Left lung (tissue), 10 donors: ENCODE results near the gene TRIM9. TPM values are rescaled to one million over a fixed set of nuclear protein-coding genes. Genes with fewer than 3 reads are reported as not detected.

Experiments used
- ATAC-seq: fragments of 200-7000 bp; cut with Tn5 transposase; one replicate; pipeline ENCODE4 v1.9.1; 2020; ENCODE audit warnings: moderate library complexity
- DNase-seq, 4 donors: peaks; one replicate each; pipeline ENCODE4 v3.0.0-alpha.2; 2013 to 2020
- H3K27ac ChIP-seq, 2 donors: fragments of 200-600 bp; sonication (generic) in 1 of 2; one replicate each; pipeline versions ENCODE4 v1.5.0 to v1.8.0; 2020 to 2021
- H3K27me3 ChIP-seq, 2 donors: fragments of 200-600 bp; sonication (generic) in 1 of 2; one replicate each; pipeline versions ENCODE4 v1.5.0 to v1.8.0; 2020 to 2021
- H3K36me3 ChIP-seq, 2 donors: fragments of 200-600 bp; sonication (generic) in 1 of 2; one replicate each; pipeline versions ENCODE4 v1.5.0 to v1.8.0; 2020 to 2021
- H3K4me1 ChIP-seq, 2 donors: fragments of 200-600 bp; one replicate each; pipeline ENCODE4 v1.8.0; 2021
- H3K4me3 ChIP-seq, 2 donors: fragments of 200-600 bp; sonication (generic) in 1 of 2; one replicate each; pipeline versions ENCODE4 v1.5.0 to v1.8.0; 2020 to 2021; ENCODE audit warnings: mild to moderate bottlenecking in 1 of 2
- H3K9me3 ChIP-seq, 2 donors: fragments of 200-600 bp; sonication (generic) in 1 of 2; one replicate each; pipeline versions ENCODE4 v1.5.0 to v1.8.0; 2020 to 2021
- intact Hi-C, 2 donors: fragments of 100-400 bp; cut with DNase I; formaldehyde crosslinking; loops; one replicate each; pipeline versions ENCODE4 v1.11.2 to v1.14.2; 2022
- polyA plus RNA-seq, 6 donors: library from polyadenylated mRNA; unstranded; fragments of 120-200 nt; gene quantifications; one replicate each; pipeline ENCODE4 v1.2.1, GENCODE V29; 2013; ENCODE audit not compliant: insufficient read length in 6 of 6
- total RNA-seq, 2 donors: library from RNA; stranded (reverse); fragmentation: NEBNext Ultra II Directional; extraction: Animal tissue kit (Norgen Biotek cat#: 25700); gene quantifications; one replicate each; pipeline ENCODE4 v1.2.1, GENCODE V29; 2021
- TF ChIP-seq, protein P1 (sequence below), 2 donors: fragments of 200-600 bp; sonication (generic) in 1 of 2; IDR thresholded peaks; one replicate each; pipeline versions ENCODE4 v1.5.0 to v1.8.0; 2021; ENCODE audit warnings: antibody characterized with exemption in 2 of 2
- donor health status: DM: no; HTN: yes; CAD: no.
- donor health status: DM: no; HTN: no; CAD: no.

The TRIM9 gene
- total and polyA plus RNA-seq, 8 donors, result 0.47 to 1.4 (median 1.0) TPM

DNA sequence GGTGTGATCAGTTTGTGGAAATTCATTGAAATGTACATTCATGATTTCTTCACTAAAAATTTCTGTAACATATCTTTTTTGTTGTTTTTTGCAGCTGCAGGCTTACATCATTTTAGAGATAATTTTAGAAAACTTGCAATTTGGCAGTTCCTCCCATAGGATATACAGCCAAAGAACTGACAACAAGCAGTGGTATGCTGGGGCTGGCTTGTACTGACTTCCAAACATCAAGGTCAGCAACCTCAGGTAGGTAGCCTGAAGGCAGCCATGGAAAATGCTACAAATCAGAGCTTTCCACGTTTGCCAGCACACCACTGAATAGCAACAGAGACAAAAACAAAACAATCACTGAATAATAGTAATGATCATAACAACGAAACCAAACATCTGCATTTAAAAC is 21.2 kb downstream of the TRIM9 start:
- peak in 2 of 4 donors; percentile 53 to 71 for DNase-seq
- no peak overlapping the region for H3K4me3 ChIP-seq
- H3K4me1 ChIP-seq, result peaks cover 0 to 2% of the 10 kb centered on the region in 2 donors
- ATAC-seq, result peak; percentile 36
- intact Hi-C loops, result no loop called here
- no peak overlapping the region for H3K27ac ChIP-seq
- H3K9me3 ChIP-seq, result peaks cover 0 to 6% of the 10 kb centered on the region in 2 donors
- H3K27me3 ChIP-seq, result no peaks in the 10 kb centered on the region
- TF ChIP-seq, protein P1, sequence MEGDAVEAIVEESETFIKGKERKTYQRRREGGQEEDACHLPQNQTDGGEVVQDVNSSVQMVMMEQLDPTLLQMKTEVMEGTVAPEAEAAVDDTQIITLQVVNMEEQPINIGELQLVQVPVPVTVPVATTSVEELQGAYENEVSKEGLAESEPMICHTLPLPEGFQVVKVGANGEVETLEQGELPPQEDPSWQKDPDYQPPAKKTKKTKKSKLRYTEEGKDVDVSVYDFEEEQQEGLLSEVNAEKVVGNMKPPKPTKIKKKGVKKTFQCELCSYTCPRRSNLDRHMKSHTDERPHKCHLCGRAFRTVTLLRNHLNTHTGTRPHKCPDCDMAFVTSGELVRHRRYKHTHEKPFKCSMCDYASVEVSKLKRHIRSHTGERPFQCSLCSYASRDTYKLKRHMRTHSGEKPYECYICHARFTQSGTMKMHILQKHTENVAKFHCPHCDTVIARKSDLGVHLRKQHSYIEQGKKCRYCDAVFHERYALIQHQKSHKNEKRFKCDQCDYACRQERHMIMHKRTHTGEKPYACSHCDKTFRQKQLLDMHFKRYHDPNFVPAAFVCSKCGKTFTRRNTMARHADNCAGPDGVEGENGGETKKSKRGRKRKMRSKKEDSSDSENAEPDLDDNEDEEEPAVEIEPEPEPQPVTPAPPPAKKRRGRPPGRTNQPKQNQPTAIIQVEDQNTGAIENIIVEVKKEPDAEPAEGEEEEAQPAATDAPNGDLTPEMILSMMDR (IDR thresholded peaks at IDR 0.05), result no peak
- no peaks in the 10 kb centered on the region for H3K36me3 ChIP-seq

DNA sequence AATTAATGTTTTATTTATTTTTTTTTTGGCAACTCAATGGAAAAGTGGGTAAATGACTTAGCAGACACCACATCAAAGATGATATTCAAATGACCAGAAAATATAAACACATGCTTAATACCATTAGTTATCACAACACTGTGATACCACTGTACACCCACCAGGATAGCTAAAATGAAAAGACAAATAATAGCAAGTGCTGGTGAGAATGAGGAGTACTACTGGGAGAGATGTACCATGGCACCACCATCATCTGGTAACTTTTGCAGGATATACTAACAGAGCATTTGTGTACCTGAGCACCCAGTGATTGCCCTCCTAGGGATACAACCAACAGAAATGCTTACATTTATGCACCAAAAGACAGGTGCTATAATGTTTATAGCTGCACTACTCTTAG is 21.9 kb downstream of the TRIM9 start:
- Histone ChIP-seq H3K36me3 (no peaks in the 10 kb centered on the region), H3K27ac (no peak overlapping the region), H3K4me3 (no peak overlapping the region)

DNA sequence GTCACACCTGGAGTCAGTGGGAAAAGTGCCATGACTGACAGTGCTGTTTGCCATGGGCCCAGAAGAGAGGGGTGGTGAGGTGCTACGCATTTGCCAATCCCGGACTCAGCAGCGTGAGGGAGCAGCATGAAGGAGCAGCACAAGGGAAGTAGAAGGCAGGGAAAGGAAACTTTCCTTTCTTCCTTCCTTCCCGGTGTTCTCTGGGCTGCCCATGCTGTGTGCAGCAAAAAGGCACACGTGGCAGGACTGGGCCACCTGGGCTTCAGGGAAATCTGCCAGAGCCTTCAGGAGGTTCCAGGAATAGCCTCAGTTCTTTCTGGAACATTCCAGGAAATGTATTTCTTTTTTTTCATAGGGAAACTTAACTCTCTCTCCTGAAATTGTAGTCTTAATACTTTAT is 23.0 kb downstream of the TRIM9 start:
- intact Hi-C loops, result no loop called here
- H3K27me3 ChIP-seq, result no peaks in the 10 kb centered on the region
- peaks cover 0 to 6% of the 10 kb centered on the region in 2 donors for H3K9me3 ChIP-seq
- ATAC-seq (no peak), DNase-seq (no peak)
- TF ChIP-seq, protein P1 (IDR thresholded peaks at IDR 0.05), result no peak
- no peak overlapping the region for H3K27ac ChIP-seq
- H3K36me3 ChIP-seq, result no peaks in the 10 kb centered on the region
- no peak overlapping the region for H3K4me3 ChIP-seq
- H3K4me1 ChIP-seq, result no peaks in the 10 kb centered on the region

More for the DNA sequence above, 21.9 kb downstream of the TRIM9 start:
- ATAC-seq (no peak), DNase-seq (no peak)
- intact Hi-C loops, result no loop called here
- Histone ChIP-seq H3K4me1 (no peaks in the 10 kb centered on the region), H3K9me3 (peaks cover 0 to 6% of the 10 kb centered on the region in 2 donors), H3K27me3 (no peaks in the 10 kb centered on the region)
- TF ChIP-seq, protein P1 (IDR thresholded peaks at IDR 0.05), result no peak

DNA sequence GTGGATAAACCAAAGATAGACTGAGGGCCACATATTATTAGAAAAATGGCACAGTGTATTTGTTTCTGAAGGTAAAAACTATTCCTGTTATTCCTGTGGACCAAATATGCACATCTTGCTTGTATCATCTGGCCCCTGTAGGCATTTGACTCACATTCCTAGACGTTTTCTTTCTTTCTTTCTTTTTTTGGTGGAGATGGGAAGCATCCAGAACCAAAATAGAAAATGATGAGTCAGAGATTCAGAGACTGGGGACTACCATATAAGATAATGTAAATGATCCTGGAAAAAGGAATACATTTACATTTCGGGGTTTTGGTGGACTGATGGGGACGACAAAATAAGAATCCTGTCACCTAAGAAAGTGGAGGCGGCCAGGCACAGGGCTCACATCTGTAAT is 24.2 kb downstream of the TRIM9 start:
- Histone ChIP-seq H3K4me3 (no peak overlapping the region), H3K36me3 (no peaks in the 10 kb centered on the region), H3K27ac (no peak overlapping the region), H3K4me1 (no peaks in the 10 kb centered on the region), H3K27me3 (no peaks in the 10 kb centered on the region), H3K9me3 (peaks cover 0 to 6% of the 10 kb centered on the region in 2 donors)
- DNase-seq (no peak), ATAC-seq (no peak)
- TF ChIP-seq, protein P1 (IDR thresholded peaks at IDR 0.05), result no peak
- intact Hi-C loops, result no loop called here

DNA sequence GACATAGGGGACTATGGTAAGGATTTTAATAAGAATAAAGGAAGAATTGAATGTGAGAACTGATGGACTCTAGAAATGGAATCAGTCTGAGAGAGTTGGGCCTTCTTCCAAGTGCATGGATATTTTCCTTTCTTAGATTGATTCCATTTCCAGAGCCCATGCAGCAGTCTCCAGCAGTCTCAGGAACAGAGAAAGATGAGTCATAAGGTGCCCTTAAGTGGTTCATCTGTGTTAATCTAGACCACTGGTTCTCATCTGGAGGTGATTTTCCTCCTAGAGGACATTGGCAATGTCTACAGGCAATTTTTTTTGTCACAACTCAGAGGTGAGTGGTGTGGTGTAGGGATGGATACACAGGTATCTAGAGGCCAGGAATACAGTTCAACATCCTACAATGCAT is 25.9 kb downstream of the TRIM9 start:
- peaks cover 0 to 6% of the 10 kb centered on the region in 2 donors for H3K9me3 ChIP-seq
- no peaks in the 10 kb centered on the region for H3K36me3 ChIP-seq
- no peak overlapping the region for H3K27ac ChIP-seq
- H3K27me3 ChIP-seq, result no peaks in the 10 kb centered on the region
- H3K4me1 ChIP-seq, result no peaks in the 10 kb centered on the region
- H3K4me3 ChIP-seq, result no peak overlapping the region
- intact Hi-C loops, result no loop called here
- ATAC-seq, result no peak
- TF ChIP-seq, protein P1 (IDR thresholded peaks at IDR 0.05), result no peak
- DNase-seq, result no peak
